ENCODE measurements around the gene CASK.

CASK gene

GRCh38 chrX:41561045-41561444 is 362.3 kb downstream of the CASK start:
- peak in 1 of 2 experiments; percentile 52 for DNase-seq (ENCODE audit: low read depth in 1 of 2, low spot score in 1 of 2)
- Histone ChIP-seq H3K27ac (replicated peaks) (no peak overlapping the region), H3K4me3 (replicated peaks; ENCODE audit: insufficient read depth, low read length) (no peak overlapping the region), H3K27me3 (ENCODE audit: insufficient read depth, poor library complexity, severe bottlenecking) (no peaks in the 10 kb centered on the region)
- no peak for TF ChIP-seq SPI1 (IDR thresholded peaks at IDR 0.05; ENCODE audit: borderline replicate concordance, low read depth)
- TF ChIP-seq CTCF (IDR thresholded peaks at IDR 0.05; ENCODE audit: insufficient read depth, low read length), result no peak
- no peak for TF ChIP-seq POLR2AphosphoS5 (IDR thresholded peaks at IDR 0.05; ENCODE audit: low read depth)
- TF ChIP-seq REST (IDR thresholded peaks at IDR 0.05; ENCODE audit: insufficient replicate concordance, low read depth), result no peak
- TF ChIP-seq GABPA (IDR thresholded peaks at IDR 0.05; ENCODE audit: low read depth), result no peak

- H3K4me3 ChIP-seq (replicated peaks; ENCODE audit: insufficient read depth, low read length), result no peak overlapping the region
- no peaks in the 10 kb centered on the region for H3K27me3 ChIP-seq (ENCODE audit: insufficient read depth, poor library complexity, severe bottlenecking)
- TF ChIP-seq SPI1 (IDR thresholded peaks at IDR 0.05; ENCODE audit: borderline replicate concordance, low read depth), result peak; percentile 54; the same call in 1 of the 2 replicates
- TF ChIP-seq REST (IDR thresholded peaks at IDR 0.05; ENCODE audit: insufficient replicate concordance, low read depth), result no peak
- TF ChIP-seq GABPA (IDR thresholded peaks at IDR 0.05; ENCODE audit: low read depth), result no peak
- peak overlapping the region; percentile 13; the same call in 1 of the 2 replicates for H3K27ac ChIP-seq (replicated peaks)
- DNase-seq (ENCODE audit: low read depth in 1 of 2, low spot score in 1 of 2), result peak; percentile 33 to 42
Observed at GRCh38 chrX:41559235-41560052, 363.9 kb downstream of the CASK start.

GRCh38 chrX:41558531-41558930 is 364.8 kb downstream of the CASK start:
- Histone ChIP-seq H3K27me3 (ENCODE audit: insufficient read depth, poor library complexity, severe bottlenecking) (no peaks in the 10 kb centered on the region), H3K4me3 (replicated peaks; ENCODE audit: insufficient read depth, low read length) (no peak overlapping the region), H3K27ac (replicated peaks) (no peak overlapping the region)
- peak in 1 of 2 experiments; percentile 14 for DNase-seq (ENCODE audit: low read depth in 1 of 2, low spot score in 1 of 2)
- TF ChIP-seq REST (IDR thresholded peaks at IDR 0.05; ENCODE audit: insufficient replicate concordance, low read depth) (no peak), SPI1 (IDR thresholded peaks at IDR 0.05; ENCODE audit: borderline replicate concordance, low read depth) (no peak), CTCF (IDR thresholded peaks at IDR 0.05; ENCODE audit: insufficient read depth, low read length) (no peak), POLR2AphosphoS5 (IDR thresholded peaks at IDR 0.05; ENCODE audit: low read depth) (no peak), GABPA (IDR thresholded peaks at IDR 0.05; ENCODE audit: low read depth) (no peak)
